Activated CD4-positive, alpha-beta T cell treated with anti-CD3 and anti-CD28 coated beads, Interleukin-2, amount 50 U/mL, for 48 hours (primary cell): ENCODE results near the gene DUSP8.

Source experiments
- DNase-seq, 2 experiments: peaks; one replicate each; pipeline ENCODE4 v3.0.0-alpha.2; 2020

Gene DUSP8

GRCh38 chr11:1549338-1550330, 22.4 kb downstream of the DUSP8 start:
- no peak for DNase-seq

- no peak for DNase-seq
Measured at GRCh38 chr11:1548221-1549070, 23.6 kb downstream of the DUSP8 start.

GRCh38 chr11:1547467-1548098, 24.5 kb downstream of the DUSP8 start:
- no peak for DNase-seq

- peak; percentile 48 to 56 for DNase-seq
Measured at GRCh38 chr11:1546536-1547466, 25.3 kb downstream of the DUSP8 start.

- DNase-seq = no peak
Measured at GRCh38 chr11:1546077-1546535, 26.0 kb downstream of the DUSP8 start.

GRCh38 chr11:1545432-1545831, 26.6 kb downstream of the DUSP8 start:
- DNase-seq = no peak

GRCh38 chr11:1544536-1544935, 27.5 kb downstream of the DUSP8 start:
- DNase-seq = no peak

- no peak for DNase-seq
Measured at GRCh38 chr11:1543606-1544263, 28.3 kb downstream of the DUSP8 start.

GRCh38 chr11:1542267-1542666, 29.8 kb downstream of the DUSP8 start:
- DNase-seq = no peak

GRCh38 chr11:1541474-1542204, 30.4 kb downstream of the DUSP8 start:
- no peak for DNase-seq

GRCh38 chr11:1540074-1540473, 32.0 kb downstream of the DUSP8 start:
- DNase-seq = no peak

GRCh38 chr11:1538153-1538552, 33.9 kb downstream of the DUSP8 start:
- DNase-seq = no peak

- no peak for DNase-seq
Measured at GRCh38 chr11:1536065-1536843, 35.8 kb downstream of the DUSP8 start.

GRCh38 chr11:1534682-1535081, 37.4 kb downstream of the DUSP8 start:
- no peak for DNase-seq

GRCh38 chr11:1534171-1534570, 37.9 kb downstream of the DUSP8 start:
- DNase-seq = no peak

- no peak for DNase-seq
Measured at GRCh38 chr11:1533342-1533725, 38.7 kb downstream of the DUSP8 start.

GRCh38 chr11:1532606-1533341, 39.3 kb downstream of the DUSP8 start:
- no peak for DNase-seq

GRCh38 chr11:1532014-1532586, 40.0 kb downstream of the DUSP8 start:
- no peak for DNase-seq
